Activated T-cell treated with anti-CD3 and anti-CD28 coated beads for 24 hours (primary cell): ENCODE data around the gene ITIH1.
"Not testable (repeated sequence)": the region's sequence is repeated elsewhere in the genome, so short reads cannot be mapped to it uniquely, and the experiment has no call there.

Experiments
- DNase-seq: peaks from one replicate; pipeline ENCODE4 v3.0.0-alpha.2; 2020; ENCODE audit warnings: low read depth

Gene ITIH1, protein sequence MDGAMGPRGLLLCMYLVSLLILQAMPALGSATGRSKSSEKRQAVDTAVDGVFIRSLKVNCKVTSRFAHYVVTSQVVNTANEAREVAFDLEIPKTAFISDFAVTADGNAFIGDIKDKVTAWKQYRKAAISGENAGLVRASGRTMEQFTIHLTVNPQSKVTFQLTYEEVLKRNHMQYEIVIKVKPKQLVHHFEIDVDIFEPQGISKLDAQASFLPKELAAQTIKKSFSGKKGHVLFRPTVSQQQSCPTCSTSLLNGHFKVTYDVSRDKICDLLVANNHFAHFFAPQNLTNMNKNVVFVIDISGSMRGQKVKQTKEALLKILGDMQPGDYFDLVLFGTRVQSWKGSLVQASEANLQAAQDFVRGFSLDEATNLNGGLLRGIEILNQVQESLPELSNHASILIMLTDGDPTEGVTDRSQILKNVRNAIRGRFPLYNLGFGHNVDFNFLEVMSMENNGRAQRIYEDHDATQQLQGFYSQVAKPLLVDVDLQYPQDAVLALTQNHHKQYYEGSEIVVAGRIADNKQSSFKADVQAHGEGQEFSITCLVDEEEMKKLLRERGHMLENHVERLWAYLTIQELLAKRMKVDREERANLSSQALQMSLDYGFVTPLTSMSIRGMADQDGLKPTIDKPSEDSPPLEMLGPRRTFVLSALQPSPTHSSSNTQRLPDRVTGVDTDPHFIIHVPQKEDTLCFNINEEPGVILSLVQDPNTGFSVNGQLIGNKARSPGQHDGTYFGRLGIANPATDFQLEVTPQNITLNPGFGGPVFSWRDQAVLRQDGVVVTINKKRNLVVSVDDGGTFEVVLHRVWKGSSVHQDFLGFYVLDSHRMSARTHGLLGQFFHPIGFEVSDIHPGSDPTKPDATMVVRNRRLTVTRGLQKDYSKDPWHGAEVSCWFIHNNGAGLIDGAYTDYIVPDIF

DNA sequence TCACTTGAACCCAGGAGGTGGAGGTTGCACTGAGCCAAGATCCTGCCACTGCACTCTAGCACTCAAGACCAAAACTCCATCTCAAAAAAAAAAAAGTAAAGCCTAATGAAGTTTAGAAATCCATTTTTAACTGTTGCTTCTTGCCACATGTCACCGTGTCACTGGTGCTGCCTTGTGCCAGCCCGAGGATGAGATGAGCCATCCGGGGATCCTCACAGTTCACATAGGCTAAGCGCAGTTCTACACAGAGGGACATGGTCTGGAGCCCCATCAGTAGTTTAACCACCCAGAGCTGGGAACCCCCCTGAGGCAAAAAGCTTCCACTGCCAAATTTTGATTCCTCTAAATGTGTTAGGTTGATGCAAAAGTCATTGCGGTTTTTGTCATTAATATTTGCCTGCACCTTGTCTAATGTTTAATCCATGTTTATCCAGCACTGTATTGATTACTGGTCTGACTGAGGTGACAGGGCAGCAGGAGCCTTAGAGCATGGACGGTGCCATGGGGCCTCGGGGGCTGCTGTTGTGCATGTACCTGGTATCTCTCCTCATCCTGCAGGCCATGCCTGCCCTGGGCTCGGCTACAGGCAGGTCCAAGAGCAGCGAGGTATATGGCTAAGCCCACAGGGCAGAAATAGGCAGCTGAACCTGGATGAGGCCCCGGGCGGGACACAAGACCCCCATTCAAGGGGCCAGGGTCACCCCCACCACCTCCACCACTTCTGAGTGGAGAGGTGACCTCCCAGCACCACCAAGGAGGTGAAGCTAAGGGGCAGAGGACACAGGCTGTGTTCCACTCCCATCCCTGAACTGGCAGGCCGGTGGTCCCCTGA lies at the start of gene ITIH1:
Gene ITIH1, plus strand, starts transcription at position 473 of the 832 bp plus-strand sequence. Its CDS starts 17 bp downstream, at position 490.
- DNase-seq: no peak

DNA sequence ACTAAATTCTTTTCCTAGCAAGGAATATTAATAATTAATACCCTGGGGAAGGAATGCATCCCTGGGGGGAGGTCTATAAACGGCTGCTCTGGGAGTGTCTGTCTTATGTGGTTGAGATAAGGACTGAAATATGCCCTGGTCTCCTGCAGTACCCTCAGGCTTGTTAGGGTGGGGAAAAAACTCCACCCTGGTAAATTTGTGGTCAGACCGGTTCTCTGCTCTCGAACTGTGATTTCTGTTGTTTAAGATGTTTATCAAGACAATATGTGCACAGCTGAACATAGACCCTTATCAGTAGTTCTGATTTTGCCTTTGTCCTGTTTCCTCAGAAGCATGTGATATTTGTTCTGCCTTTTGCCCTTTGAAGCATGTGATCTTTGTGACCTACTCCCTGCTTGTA lies 48.6 kb upstream of the ITIH1 start:
- not testable (repeated sequence) for DNase-seq

DNA sequence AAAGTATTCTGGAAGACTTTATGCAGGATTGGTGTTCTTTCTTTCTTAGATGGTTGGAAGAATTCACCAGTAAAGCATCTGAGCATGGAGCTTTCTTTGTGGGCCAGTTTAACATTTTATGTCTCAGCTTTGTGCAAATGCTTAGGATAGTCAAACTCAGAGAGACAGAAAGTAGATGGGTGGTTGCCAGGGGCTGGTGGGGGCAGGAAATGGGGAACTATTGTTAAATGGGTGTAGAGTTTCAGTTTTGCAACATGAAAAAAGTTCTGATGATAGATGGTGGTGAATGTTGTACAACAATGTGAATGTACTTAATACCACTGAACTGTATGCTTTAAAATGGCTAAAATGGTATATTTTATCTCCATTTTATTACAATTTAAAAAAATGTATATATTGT lies 46.7 kb upstream of the ITIH1 start:
- no peak for DNase-seq

DNA sequence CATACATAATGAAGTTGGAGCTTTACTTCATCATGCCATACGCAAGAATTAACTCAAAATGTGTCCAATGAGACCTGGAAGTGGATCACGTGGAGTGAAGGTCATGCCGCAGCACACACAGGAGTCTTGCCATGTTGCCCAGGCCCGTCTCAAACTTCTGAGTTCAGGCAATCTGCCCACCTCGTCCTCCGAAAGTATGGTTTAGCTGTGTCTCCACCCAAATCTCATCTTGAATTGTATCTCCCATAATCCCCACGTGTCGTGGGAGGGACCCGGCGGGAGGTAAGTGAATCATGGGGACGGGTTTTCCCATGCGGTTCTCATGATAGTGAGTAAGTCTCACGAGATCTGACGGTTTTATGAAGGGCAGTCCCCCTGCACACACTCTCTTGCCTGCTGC lies 45.8 kb upstream of the ITIH1 start:
- DNase-seq: no peak

DNA sequence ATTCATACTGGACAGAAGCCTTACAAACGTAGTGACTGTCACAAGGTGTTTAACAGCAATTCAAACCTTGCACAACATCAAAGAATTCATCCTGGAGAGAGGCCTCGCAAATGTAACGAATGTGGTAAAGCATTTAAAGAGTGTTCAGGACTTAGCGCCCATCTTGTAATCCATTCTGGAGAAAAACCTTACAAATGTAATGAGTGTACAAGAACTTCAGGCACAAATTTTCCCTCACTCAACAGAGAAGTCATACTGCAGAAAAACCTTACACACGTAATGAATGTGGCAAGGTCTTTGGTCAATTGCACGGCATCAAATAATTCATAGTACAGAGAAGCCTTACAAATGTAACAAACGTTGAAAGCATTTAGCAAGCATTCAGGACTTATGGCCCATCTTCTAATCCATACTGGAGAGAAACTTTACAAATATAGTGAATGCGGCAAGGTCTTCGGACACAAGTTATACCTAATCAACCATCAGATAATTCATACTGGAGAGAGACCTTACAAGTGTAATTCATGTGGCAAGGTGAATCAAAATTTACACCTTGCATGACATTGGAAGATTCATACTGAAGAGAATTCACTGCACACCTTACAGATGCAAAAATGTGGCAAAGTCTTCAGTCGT lies 44.0 kb upstream of the ITIH1 start:
- no peak for DNase-seq

DNA sequence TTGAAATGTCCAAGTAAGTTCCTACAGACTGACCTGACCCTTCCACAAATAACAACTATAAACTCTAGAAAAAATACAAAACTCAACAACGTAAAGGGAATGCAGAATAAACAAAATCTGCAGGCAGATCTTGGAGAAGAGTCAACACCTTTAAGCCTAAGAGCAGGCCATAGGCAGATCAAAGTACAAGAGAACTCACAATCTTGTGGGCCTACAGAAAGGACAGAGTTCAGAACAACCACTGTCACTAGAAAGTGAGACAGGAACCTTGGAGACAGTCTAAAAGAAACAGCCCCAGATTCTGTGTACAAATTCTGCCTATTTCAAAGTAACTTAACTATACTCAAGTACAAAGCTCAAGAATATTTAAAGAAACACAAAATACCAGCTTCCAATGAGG lies 37.7 kb upstream of the ITIH1 start:
- no peak for DNase-seq

DNA sequence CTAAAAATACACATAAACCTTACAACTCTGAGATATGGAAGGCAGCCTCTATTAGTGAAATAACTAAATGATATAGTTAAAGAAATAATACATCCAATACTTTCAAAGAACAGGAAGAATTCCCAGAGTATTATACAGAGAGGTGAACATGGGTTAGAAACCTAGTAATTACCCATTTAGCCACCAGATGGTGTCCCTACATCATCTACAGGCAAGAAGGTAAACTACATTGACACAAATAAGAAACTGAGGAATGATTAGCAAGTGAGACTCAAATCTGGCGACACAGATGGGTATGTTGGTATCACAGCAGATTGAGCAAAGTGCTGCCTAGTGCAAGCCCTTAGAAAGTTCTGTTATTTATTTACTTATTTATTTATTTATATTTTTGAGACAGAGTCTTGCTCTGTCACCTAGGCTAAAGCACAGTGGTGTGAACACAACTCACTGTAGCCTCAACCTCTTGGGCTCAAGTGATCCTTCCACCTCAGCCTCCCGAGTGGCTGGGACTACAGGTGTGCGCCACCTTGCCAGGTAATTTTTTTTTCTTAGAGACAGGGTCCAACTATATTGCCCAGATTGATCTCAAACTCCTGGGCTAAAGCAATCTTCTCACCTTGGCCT lies 34.9 kb upstream of the ITIH1 start:
- DNase-seq: no peak

DNA sequence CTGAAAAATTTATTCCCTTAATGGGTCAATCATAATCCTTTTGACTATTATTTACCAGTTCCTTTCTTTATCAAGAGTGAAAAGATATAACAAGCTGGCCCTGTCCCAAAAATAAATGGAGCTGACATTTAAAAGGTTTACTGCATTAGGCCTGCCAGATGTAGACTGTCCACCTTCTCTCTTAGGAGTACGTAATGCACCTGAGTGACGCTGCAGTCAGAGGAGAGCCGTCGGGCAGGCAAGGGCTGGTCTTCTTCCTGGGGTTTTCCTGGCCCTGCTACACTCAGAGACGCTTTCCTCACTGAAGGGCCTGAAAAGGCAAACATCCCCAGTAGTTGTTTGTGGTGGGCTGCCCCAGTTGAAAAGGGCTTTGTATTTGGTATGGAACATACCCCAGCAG lies 34.2 kb upstream of the ITIH1 start:
- no peak for DNase-seq

DNA sequence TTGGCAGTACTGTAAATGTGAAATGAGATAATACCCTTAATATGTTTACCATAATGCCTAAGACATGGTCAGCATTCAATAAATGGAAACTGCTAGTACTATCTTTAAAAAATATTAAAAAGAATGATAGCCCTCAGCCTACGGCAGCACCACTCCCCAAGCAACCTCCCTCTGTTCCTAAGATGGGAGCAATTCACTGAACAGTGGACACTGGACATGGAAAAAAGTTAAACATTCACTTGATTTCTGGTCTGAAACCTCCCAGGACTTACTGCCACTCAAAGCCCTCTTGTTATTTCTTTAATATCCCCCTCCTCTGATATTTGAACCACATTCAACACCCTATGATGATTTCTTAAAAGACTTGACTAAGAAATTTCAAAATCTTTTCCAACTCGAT lies 33.7 kb upstream of the ITIH1 start:
- no peak for DNase-seq

DNA sequence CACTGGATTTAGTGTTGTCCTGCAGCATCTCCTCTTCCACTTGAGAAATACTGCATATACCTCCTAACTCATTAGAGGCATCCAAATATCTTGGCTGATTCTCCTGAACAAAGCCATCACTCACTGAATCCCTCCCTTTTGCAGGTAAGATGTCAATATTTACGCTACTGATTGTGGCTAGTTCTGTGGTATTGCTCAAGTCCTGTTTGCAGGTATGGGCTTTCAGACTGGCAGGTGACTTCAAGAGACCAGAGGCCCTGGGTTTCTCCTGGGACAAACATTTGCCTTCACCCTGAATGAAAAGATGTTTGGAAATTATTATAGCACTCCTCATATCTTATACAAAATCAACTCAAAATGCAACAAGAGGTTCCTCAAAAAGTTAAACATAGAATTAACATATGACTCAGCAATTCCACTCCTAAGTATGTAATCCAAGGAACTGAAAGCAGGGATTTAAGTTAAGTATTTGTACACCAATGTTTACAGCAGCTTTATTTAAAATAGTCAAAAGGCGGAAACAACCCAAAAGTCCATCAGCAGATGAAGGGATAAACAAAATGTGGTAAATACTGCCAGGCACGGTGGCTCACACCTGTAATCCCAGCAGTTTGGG lies 25.2 kb upstream of the ITIH1 start:
- DNase-seq: no peak

DNA sequence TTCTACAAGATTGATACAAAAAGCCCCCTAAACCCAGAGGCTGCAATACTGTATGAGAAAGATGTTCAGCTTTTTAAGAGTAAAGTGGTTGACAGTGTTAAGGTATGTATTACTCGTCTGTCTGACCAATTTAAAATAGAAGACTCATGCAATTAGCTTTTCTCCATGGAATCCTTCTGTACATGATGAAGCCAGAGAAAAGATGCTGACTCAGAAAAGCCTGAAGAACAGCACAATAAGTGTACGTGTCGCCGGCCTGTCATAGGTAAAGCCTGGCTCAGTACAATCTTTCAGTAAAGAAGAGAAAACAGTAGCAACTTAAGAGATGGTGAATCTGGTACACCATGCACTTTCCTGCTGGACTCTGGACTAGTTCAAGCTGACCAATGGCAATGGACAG lies 23.0 kb upstream of the ITIH1 start:
- no peak for DNase-seq

DNA sequence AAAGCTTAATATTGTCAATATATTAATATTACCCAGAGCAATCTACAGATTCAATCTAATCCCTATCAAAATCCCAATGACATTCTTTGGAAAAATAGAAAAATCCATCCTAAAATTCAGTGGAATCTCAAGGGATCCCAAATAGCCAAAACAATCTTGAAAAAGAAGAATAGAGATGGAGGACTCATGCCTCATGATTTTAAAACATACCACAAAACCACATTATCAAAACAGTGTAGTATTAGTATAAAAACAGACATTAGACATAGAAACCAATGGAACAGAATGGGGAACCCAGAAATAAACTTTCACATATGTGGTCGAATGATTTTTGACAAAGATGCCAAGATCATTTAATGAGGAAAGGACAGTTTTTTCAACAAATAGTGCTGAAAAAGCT lies 21.3 kb upstream of the ITIH1 start:
- DNase-seq: no peak

DNA sequence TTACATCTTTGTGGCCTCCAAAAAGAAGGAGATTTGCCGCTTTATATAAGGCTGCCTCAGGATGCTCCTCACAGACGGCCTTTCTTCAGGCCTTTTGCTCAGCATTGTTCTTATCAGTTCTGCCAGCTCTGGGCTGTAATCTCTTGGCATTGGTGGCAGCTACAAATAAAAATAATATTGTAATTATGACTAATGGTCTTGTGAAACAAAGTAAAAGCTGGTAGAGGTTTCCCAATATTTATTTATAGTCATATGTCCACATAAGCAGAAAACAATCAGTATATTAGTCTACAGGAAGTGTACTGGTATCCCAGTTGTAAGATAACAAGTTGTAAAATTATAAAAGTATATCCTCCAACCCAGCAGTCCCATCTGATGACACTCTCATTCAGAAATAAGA lies 13.9 kb upstream of the ITIH1 start:
- DNase-seq: no peak

DNA sequence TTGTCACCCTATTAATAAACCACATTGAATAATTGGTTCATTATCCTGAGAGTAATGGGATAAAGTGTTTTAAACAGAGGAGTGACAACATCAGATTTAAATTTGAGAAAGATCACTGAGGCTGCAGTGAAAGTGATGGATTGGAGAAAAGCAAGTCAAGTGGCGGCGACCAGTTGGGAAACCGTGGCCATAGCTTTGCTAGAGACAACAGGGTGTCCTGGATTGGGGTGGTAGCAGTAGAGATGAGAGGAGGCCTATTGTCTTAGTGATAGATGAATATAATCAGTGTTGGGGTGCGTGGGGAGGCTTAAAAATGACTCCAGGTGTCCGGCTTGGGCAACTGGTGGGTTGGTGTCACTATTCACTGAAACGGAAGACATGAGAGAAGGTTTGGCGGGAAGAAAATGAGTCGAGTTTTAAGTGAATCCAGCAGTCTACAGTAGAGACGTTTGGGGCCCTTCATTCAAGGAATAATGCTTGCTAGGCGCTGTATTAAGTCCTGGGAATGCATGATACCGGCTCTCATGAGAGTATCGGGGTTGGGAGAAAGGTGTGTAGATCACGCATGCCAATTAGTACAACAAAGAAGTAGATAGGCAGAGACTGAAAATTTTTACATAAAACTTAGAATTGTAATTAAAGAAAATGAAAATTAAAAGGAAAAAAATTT lies 7.5 kb upstream of the ITIH1 start:
- DNase-seq: no peak

DNA sequence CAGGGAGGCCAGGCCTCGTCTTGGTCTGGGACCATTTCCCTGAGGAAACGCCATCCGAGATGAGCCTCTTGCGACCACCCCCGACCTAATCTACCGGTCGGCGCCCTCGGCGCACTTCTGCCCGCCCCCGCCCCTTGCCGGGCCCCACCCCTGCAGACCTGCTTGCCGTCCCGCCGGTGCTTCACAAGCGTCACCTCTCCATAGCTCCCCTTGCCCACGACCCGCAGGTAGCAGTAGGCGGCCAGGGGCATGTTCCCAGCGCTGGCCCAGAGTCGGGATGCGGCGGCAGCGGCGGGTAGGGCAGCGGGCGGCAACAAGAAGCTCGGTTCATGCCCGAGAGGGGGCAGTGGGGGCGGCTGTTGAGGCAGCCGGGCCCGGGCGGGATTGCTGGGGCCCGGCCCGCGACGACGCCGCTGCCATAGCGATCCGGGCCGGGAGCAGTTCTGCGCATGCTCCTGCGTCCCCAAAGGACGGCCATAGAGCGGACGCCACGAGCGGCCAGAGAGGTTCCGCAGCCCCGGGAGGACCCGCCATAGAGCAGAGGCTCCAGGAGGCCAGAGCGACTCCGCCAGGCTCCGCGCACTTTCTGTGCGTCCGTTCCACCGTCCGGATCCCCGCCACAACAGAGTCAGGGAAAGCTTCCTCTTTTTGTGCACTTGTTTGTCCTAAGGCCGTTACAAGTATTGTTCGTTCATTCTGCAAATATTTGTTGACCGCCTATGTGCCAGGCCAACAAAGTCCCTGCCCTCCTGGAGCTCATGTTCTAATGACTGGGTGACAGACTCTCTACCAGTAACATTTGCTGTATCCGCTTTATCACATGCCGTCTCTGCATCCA lies 6.7 kb upstream of the ITIH1 start, which contains the start of gene NEK4:
Gene NEK4, minus strand, starts transcription at position 445 of the 838 bp plus-strand sequence. Its CDS starts 194 bp downstream, at position 251.
- DNase-seq: peak; percentile 85

DNA sequence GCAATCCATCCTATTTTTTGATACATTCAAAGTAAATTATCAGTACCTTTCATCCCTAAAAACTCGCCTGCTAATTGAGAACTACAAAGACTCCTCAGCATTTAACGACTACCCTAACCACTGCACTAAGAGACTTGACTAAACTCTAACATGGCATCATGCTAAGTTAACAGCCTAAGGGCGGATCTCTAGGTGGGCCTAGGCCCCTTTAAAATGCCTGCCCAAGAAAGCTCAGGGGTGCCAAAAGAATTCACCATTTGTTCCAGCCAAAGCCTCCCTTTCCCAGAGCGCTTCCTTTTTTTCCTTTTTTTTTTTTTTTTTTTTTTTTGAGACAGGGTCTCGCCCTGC lies 6.1 kb upstream of the ITIH1 start:
- DNase-seq: no peak

DNA sequence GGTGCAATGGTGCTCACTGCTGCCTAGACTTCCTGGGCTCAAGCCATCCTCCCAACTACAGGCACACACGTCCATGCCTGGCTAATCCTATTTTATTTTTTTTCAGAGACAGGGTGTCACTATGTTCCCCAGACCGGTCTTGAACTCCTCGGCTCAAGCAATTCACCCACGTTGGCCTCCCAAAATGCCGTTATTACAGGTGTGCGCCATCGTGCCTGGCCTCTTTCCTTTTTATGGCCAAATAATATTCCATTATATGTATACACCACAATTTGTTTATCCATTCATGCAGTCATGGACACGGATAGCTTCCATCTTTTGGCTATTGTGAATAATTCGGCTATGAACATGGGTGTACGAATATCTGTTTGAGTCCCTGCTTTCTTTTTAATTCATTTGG lies 5.7 kb upstream of the ITIH1 start:
- DNase-seq: no peak

DNA sequence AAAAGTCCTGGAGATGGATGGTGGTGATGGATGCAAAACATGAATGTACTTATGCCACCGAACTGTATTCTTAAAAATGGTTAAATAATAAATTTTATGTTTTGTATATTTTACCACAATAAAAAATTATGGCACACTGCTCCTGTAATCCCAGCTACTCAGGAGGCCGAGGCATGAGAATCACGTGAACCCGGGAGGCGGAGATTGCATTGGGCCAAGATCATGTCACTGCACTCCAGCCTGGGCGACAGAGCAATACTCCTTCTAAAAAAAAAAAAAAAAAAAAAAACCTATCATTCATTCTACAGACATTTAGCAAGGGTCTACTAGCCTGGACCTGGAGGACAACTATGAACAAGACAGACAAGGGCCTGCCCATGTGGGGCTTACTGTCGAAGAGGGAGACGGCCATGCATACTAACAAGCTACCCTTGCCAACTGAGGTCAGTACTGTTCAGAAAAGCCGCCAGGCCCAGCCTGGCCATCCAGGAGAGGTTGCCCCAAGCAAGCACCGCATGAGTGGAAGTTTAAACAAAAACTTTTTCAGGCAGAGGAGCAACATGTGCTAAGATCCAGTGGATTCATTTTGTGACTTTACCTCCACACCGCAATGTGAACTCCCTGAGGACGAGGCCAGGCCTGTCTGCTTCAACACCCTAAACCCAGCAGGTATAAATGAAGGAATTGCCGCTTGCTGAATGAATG lies 3.9 kb upstream of the ITIH1 start:
- DNase-seq: no peak
